H9 (cell line): Measurements from ENCODE around the gene TTC9B. TPM values are rescaled to one million over a fixed set of nuclear protein-coding genes. Genes with fewer than 3 reads are reported as not detected.

Experiments
- DNase-seq: peaks from one replicate; pipeline ENCODE4 v3.0.0-alpha.2; 2017
- H2AFZ ChIP-seq: one replicate; pipeline ENCODE4 v1.6.1; 2013; ENCODE audit warnings: mild to moderate bottlenecking, low read length, control low read depth, moderate library complexity
- H2AK5ac ChIP-seq: 2 replicates; pipeline ENCODE4 v1.6.1; 2013; ENCODE audit warnings: low read length, control low read depth, mixed read lengths; ENCODE audit not compliant: insufficient read length
- H2BK120ac ChIP-seq: one replicate; pipeline ENCODE4 v1.6.1; 2013; ENCODE audit warnings: low read depth, mild to moderate bottlenecking, low read length, control low read depth, inconsistent platforms; ENCODE audit not compliant: poor library complexity, severe bottlenecking
- H2BK12ac ChIP-seq: 2 replicates; pipeline ENCODE4 v1.6.1; 2013; ENCODE audit warnings: low read length, control low read depth, mixed read lengths, low read depth; ENCODE audit not compliant: insufficient read length
- H2BK15ac ChIP-seq: 2 replicates; pipeline ENCODE4 v1.6.1; 2013; ENCODE audit warnings: low read depth, low read length, control low read depth
- H2BK20ac ChIP-seq: one replicate; pipeline ENCODE4 v1.6.1; 2013; ENCODE audit warnings: low read depth, mild to moderate bottlenecking, low read length, control low read depth, inconsistent platforms; ENCODE audit not compliant: poor library complexity, severe bottlenecking
- H2BK5ac ChIP-seq: 2 replicates; pipeline ENCODE4 v1.6.1; 2013; ENCODE audit warnings: low read length, control low read depth, mixed read lengths; ENCODE audit not compliant: insufficient read length
- H3K14ac ChIP-seq: 2 replicates; pipeline ENCODE4 v1.6.1; 2013; ENCODE audit warnings: low read length, control low read depth; ENCODE audit not compliant: insufficient read depth
- H3K18ac ChIP-seq: 2 replicates; pipeline ENCODE4 v1.6.1; 2013; ENCODE audit warnings: low read depth, mild to moderate bottlenecking, mixed read lengths, low read length, control low read depth; ENCODE audit not compliant: insufficient read length
- H3K23ac ChIP-seq: 2 replicates; pipeline ENCODE4 v1.6.1; 2013; ENCODE audit warnings: low read length, control low read depth, mixed read lengths, low read depth; ENCODE audit not compliant: insufficient read length
- H3K23me2 ChIP-seq: 2 replicates; pipeline ENCODE4 v1.6.1; 2013; ENCODE audit warnings: low read depth, mild to moderate bottlenecking, mixed read lengths, low read length, control low read depth; ENCODE audit not compliant: insufficient read length, poor library complexity, severe bottlenecking
- H3K27ac ChIP-seq: 2 replicates; pipeline ENCODE4 v1.5.1; 2013; ENCODE audit warnings: low read length, control low read depth, mixed read lengths, low read depth; ENCODE audit not compliant: insufficient read length
- H3K27me3 ChIP-seq: 2 replicates; pipeline ENCODE4 v1.6.1; 2013; ENCODE audit warnings: low read length, control low read depth, inconsistent platforms; ENCODE audit not compliant: insufficient read depth
- H3K4ac ChIP-seq: 2 replicates; pipeline ENCODE4 v1.6.1; 2013; ENCODE audit warnings: low read depth, mild to moderate bottlenecking, control low read depth, inconsistent platforms, low read length, moderate library complexity
- H3K4me1 ChIP-seq: 2 replicates; pipeline ENCODE4 v1.6.1; 2013; ENCODE audit warnings: low read length, control low read depth, inconsistent platforms; ENCODE audit not compliant: insufficient read depth
- H3K4me2 ChIP-seq: 2 replicates; pipeline ENCODE4 v1.6.1; 2013; ENCODE audit warnings: low read length, control low read depth, mixed read lengths; ENCODE audit not compliant: insufficient read length, insufficient read depth
- H3K56ac ChIP-seq: 2 replicates; pipeline ENCODE4 v1.6.1; 2013; ENCODE audit warnings: low read depth, mild to moderate bottlenecking, mixed read lengths, low read length, control low read depth; ENCODE audit not compliant: insufficient read length
- H3K79me1 ChIP-seq: 2 replicates; pipeline ENCODE4 v1.6.1; 2013; ENCODE audit warnings: low read depth, mild to moderate bottlenecking, moderate library complexity, low read length, control low read depth, inconsistent platforms; ENCODE audit not compliant: insufficient read depth, poor library complexity, severe bottlenecking
- H3K79me2 ChIP-seq: 2 replicates; pipeline ENCODE4 v1.6.1; 2013; ENCODE audit warnings: low read length, control low read depth, inconsistent platforms; ENCODE audit not compliant: insufficient read depth
- H3K9ac ChIP-seq: 2 replicates; pipeline ENCODE4 v1.6.1; 2013; ENCODE audit warnings: low read length, control low read depth, mixed read lengths; ENCODE audit not compliant: insufficient read length; ENCODE audit errors: extremely low read depth
- H3K9me3 ChIP-seq: one replicate; pipeline ENCODE4 v1.6.1; 2013; ENCODE audit warnings: low read depth, low read length, inconsistent platforms; ENCODE audit not compliant: control insufficient read depth
- H3T11ph ChIP-seq: one replicate; pipeline ENCODE4 v1.6.1; 2013; ENCODE audit warnings: mild to moderate bottlenecking, low read length, control low read depth, inconsistent platforms
- H4K20me1 ChIP-seq: one replicate; pipeline ENCODE4 v1.6.1; 2013; ENCODE audit not compliant: control insufficient read depth, insufficient read length, insufficient read depth
- H4K5ac ChIP-seq: 2 replicates; pipeline ENCODE4 v1.6.1; 2013; ENCODE audit warnings: low read depth, mild to moderate bottlenecking, mixed read lengths, low read length, control low read depth; ENCODE audit not compliant: insufficient read length
- H4K8ac ChIP-seq: replicated peaks from 2 replicates; pipeline ENCODE4 v1.6.1; 2013; ENCODE audit warnings: low read length, control low read depth, mixed read lengths, low read depth; ENCODE audit not compliant: insufficient read length
- H4K91ac ChIP-seq: 2 replicates; pipeline ENCODE4 v1.6.1; 2013; ENCODE audit warnings: low read depth, mild to moderate bottlenecking, moderate library complexity, mixed read lengths, low read length, control low read depth; ENCODE audit not compliant: insufficient read length
- H3K27ac Mint-ChIP-seq, 3 experiments: 2 replicates in 2 of 3; 3 replicates in 1 of 3; pipeline ENCODE4 v1.8.0; 2020 to 2021; ENCODE audit warnings: mixed read lengths in 3 of 3, mild to moderate bottlenecking in 1 of 3, moderate library complexity in 1 of 3
- H3K27me3 Mint-ChIP-seq: 2 replicates; pipeline ENCODE4 v1.8.0; 2021; ENCODE audit warnings: low read depth, mild to moderate bottlenecking, moderate library complexity, mixed read lengths
- H3K36me3 Mint-ChIP-seq, 3 experiments: 2 replicates in 2 of 3; 3 replicates in 1 of 3; pipeline ENCODE4 v1.8.0; 2020 to 2021; ENCODE audit warnings: low read depth in 3 of 3, mixed read lengths in 3 of 3; ENCODE audit not compliant: insufficient read depth in 1 of 3
- H3K4me1 Mint-ChIP-seq, 2 experiments: 2 replicates each; pipeline ENCODE4 v1.8.0; 2020; ENCODE audit warnings: mixed read lengths in 2 of 2
- H3K4me3 Mint-ChIP-seq, 2 experiments: 2 replicates in 1 of 2; 3 replicates in 1 of 2; pipeline ENCODE4 v1.8.0; 2020 to 2021; ENCODE audit warnings: mild to moderate bottlenecking in 2 of 2, mixed read lengths in 2 of 2, moderate library complexity in 1 of 2
- H3K9me3 Mint-ChIP-seq, 2 experiments: 2 replicates in 1 of 2; 3 replicates in 1 of 2; pipeline ENCODE4 v1.8.0; 2020; ENCODE audit warnings: mild to moderate bottlenecking in 2 of 2, mixed read lengths in 2 of 2, moderate library complexity in 1 of 2
- WGBS: extraction: QIAGEN DNeasy Blood & Tissue Kit; methylation state at CpG from one replicate; pipeline ENCODE4 v1.1.7; 2013; ENCODE audit warnings: missing lambda C conversion rate, low lambda C conversion rate, mixed read lengths; ENCODE audit not compliant: insufficient read length; ENCODE audit errors: extremely low coverage; 5-methylcytosine and 5-hydroxymethylcytosine counted together
- total RNA-seq: library from RNA; stranded (reverse); gene quantifications from 2 replicates; pipeline ENCODE4 v1.2.1, GENCODE V29; 2021
- TF ChIP-seq, protein P1 (sequence below): fragments of 200-600 bp; sonication (generic); conservative IDR thresholded peaks from 3 replicates; pipeline ENCODE4 v1.8.0; 2021; ENCODE audit warnings: antibody characterized with exemption, mild to moderate bottlenecking

Gene TTC9B
- total RNA-seq, 1 experiment from 2014 or later, result 0.15 TPM

- Histone ChIP-seq H4K20me1 (no peaks in the 10 kb centered on the region), H3K9me3 (no peaks in the 10 kb centered on the region), H3K79me1 (no peaks in the 10 kb centered on the region), H2BK12ac (no peak overlapping the region), H2BK20ac (no peak overlapping the region), H2AFZ (no peak overlapping the region), H3K23me2 (no peaks in the 10 kb centered on the region), H3K4ac (no peak overlapping the region), H3K27ac (no peak overlapping the region), H2BK120ac (no peak overlapping the region), H3K23ac (no peak overlapping the region), H4K91ac (no peak overlapping the region), H3K9ac (no peak overlapping the region), H3K4me2 (no peak overlapping the region), H3K27me3 (no peaks in the 10 kb centered on the region), H3K4me1 (peaks cover 2% of the 10 kb centered on the region; the same call in 1 of the 2 replicates), H2AK5ac (no peak overlapping the region), H2BK15ac (no peak overlapping the region), H3K18ac (no peak overlapping the region), H3K56ac (no peak overlapping the region), H3K79me2 (no peaks in the 10 kb centered on the region), H4K8ac (no peak overlapping the region), H3K14ac (no peak overlapping the region), H4K5ac (no peak overlapping the region), H3T11ph (no peak overlapping the region), H2BK5ac (no peak overlapping the region)
- Mint-ChIP-seq H3K27ac (peak overlapping the region in 1 of 3 experiments; percentile 83; a peak in 1 of 7 replicates), H3K27me3 (no peaks in the 10 kb centered on the region; the same call in 1 of the 2 replicates), H3K9me3 (no peaks in the 10 kb centered on the region), H3K36me3 (peaks cover 7 to 27% (median 25%) of the 10 kb centered on the region in 3 experiments; a peak in 6 of 7 replicates), H3K4me1 (peaks cover 18 to 19% of the 10 kb centered on the region in 2 experiments), H3K4me3 (no peak overlapping the region)
- DNase-seq, result no peak
- no CpG with 5 or more reads among the region's 25 CpGs for WGBS
- TF ChIP-seq, protein P1, sequence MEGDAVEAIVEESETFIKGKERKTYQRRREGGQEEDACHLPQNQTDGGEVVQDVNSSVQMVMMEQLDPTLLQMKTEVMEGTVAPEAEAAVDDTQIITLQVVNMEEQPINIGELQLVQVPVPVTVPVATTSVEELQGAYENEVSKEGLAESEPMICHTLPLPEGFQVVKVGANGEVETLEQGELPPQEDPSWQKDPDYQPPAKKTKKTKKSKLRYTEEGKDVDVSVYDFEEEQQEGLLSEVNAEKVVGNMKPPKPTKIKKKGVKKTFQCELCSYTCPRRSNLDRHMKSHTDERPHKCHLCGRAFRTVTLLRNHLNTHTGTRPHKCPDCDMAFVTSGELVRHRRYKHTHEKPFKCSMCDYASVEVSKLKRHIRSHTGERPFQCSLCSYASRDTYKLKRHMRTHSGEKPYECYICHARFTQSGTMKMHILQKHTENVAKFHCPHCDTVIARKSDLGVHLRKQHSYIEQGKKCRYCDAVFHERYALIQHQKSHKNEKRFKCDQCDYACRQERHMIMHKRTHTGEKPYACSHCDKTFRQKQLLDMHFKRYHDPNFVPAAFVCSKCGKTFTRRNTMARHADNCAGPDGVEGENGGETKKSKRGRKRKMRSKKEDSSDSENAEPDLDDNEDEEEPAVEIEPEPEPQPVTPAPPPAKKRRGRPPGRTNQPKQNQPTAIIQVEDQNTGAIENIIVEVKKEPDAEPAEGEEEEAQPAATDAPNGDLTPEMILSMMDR, result no peak
These were observed 15.0 kb upstream of the TTC9B start for GRCh38 chr19:40232949-40233810.
